OCI-LY7 (cell line): ENCODE data around the gene NCBP1. TPM values are rescaled to one million over a fixed set of nuclear protein-coding genes. Genes with fewer than 3 reads are reported as not detected.

Experiments used
- BruUV-seq: library from RNA; stranded (reverse); fragments of 400-500 nt; replicated peaks from 2 replicates; lab custom pipeline; 2021; lab: Mats Ljungman, UMichigan
- CTCF ChIA-PET: fragments of 300-600 bp; sonication (Branson Sonifier 250); formaldehyde crosslinking; loops from one replicate; lab custom pipeline; 2022; ENCODE audit warnings: antibody characterized with exemption; ENCODE audit not compliant: unreplicated experiment; lab: Charles Lee
- POLR2A ChIA-PET: fragments of 300-600 bp; sonication (Branson Sonifier 250); formaldehyde crosslinking; loops from one replicate; lab custom pipeline; 2022; ENCODE audit warnings: antibody characterized with exemption; lab: Charles Lee
- DNase-seq: peaks from one replicate; pipeline ENCODE4 v3.0.0-alpha.2; 2015; ENCODE audit warnings: low spot score
- H2AFZ ChIP-seq: fragments of 200-600 bp; sonication (generic), shearing (Covaris generic); 2 replicates; pipeline ENCODE4 v1.6.1; 2014; ENCODE audit warnings: mild to moderate bottlenecking, antibody characterized with exemption, low read length, moderate library complexity
- H3K27ac ChIP-seq: fragments of 200-600 bp; sonication (generic); 2 replicates; pipeline ENCODE4 v1.5.1; 2014; ENCODE audit warnings: mixed run types, low read depth, mild to moderate bottlenecking, moderate library complexity, low read length, inconsistent platforms; ENCODE audit not compliant: poor library complexity, severe bottlenecking
- H3K36me3 ChIP-seq: fragments of 200-600 bp; sonication (generic); 2 replicates; pipeline ENCODE4 v1.6.1; 2014; ENCODE audit warnings: mild to moderate bottlenecking, antibody characterized with exemption, low read length, moderate library complexity, mixed read lengths; ENCODE audit not compliant: insufficient read depth
- H3K4me1 ChIP-seq: fragments of 200-600 bp; sonication (generic); 2 replicates; pipeline ENCODE4 v1.5.1; 2014; ENCODE audit warnings: mild to moderate bottlenecking, low read length; ENCODE audit not compliant: insufficient read depth, poor library complexity, severe bottlenecking
- H3K4me2 ChIP-seq: fragments of 200-600 bp; sonication (generic); 2 replicates; pipeline ENCODE4 v1.6.1; 2014; ENCODE audit warnings: mild to moderate bottlenecking, low read length
- H3K4me3 ChIP-seq: fragments of 200-600 bp; sonication (generic); 2 replicates; pipeline ENCODE4 v1.5.1; 2014; ENCODE audit warnings: mild to moderate bottlenecking, low read depth, low read length; ENCODE audit not compliant: poor library complexity, severe bottlenecking
- H3K79me2 ChIP-seq: fragments of 200-600 bp; sonication (generic); 2 replicates; pipeline ENCODE4 v1.6.1; 2016; ENCODE audit warnings: low read depth, mild to moderate bottlenecking, low read length, moderate library complexity, mixed read lengths; ENCODE audit not compliant: insufficient read depth
- H3K9me2 ChIP-seq: fragments of 200-600 bp; sonication (generic); 2 replicates; pipeline ENCODE4 v1.6.1; 2016; ENCODE audit warnings: mild to moderate bottlenecking, low read length, mixed read lengths; ENCODE audit not compliant: insufficient read depth
- H3K9me3 ChIP-seq: fragments of 200-600 bp; sonication (generic); 2 replicates; pipeline ENCODE4 v1.6.1; 2014; ENCODE audit warnings: mild to moderate bottlenecking, mixed run types, low read length, mixed read lengths
- H4K20me1 ChIP-seq: fragments of 200-600 bp; sonication (generic); 2 replicates; pipeline ENCODE4 v1.6.1; 2014; ENCODE audit warnings: mild to moderate bottlenecking, antibody characterized with exemption, low read length, moderate library complexity, mixed read lengths; ENCODE audit not compliant: insufficient read depth
- CTCF ChIP-seq: fragments of 200-600 bp; sonication (generic); conservative IDR thresholded peaks from 2 replicates; pipeline ENCODE4 v1.5.1; 2014; ENCODE audit warnings: mild to moderate bottlenecking, antibody characterized with exemption, low read length, moderate library complexity, mixed read lengths
- EZH2phosphoT487 ChIP-seq: fragments of 200-600 bp; sonication (generic); IDR thresholded peaks from 2 replicates; pipeline ENCODE4 v1.6.1; 2018; ENCODE audit warnings: low read depth, borderline replicate concordance, mild to moderate bottlenecking, mixed run types, antibody characterized with exemption, low read length, moderate library complexity, mixed read lengths
- intact Hi-C: fragments of 100-400 bp; cut with micrococcal nuclease; formaldehyde crosslinking; loops from one replicate; pipeline ENCODE4 v1.10.0; 2022; ENCODE audit not compliant: unreplicated experiment
- total RNA-seq, 2 experiments: library from RNA; depleted of rRNA in 1 of 2; stranded (reverse); fragments of >200 nt in 1 of 2; shearing (Covaris generic) in 1 of 2; gene quantifications; 2 replicates each; pipeline ENCODE4 v1.2.3, GENCODE V29; 2014 to 2022

The NCBP1 gene
- total RNA-seq, 2 experiments from 2014 or later: 37.8 to 54.7 TPM

GRCh38 chr9:97604901-97605645 is 28.5 kb upstream of the NCBP1 start:
- ChIA-PET CTCF (no interaction called here), POLR2A (interaction anchor here (0.6 to 0.7 kb wide), 2 partner anchors 92 to 761 kb away, joined by 3 read pairs; partner anchors contain the start of gene XPA)
- Histone ChIP-seq H2AFZ (no peak overlapping the region), H3K9me2 (no peaks in the 10 kb centered on the region), H3K4me1 (no peaks in the 10 kb centered on the region), H3K79me2 (no peaks in the 10 kb centered on the region), H3K36me3 (peaks cover 80% of the 10 kb centered on the region), H4K20me1 (no peaks in the 10 kb centered on the region), H3K27ac (no peak overlapping the region), H3K4me3 (no peak overlapping the region), H3K4me2 (no peak overlapping the region), H3K9me3 (no peaks in the 10 kb centered on the region)
- no TSS peak for BruUV-seq
- intact Hi-C loops: no loop called here
- DNase-seq: no peak
- TF ChIP-seq CTCF (no peak), EZH2phosphoT487 (no peak)

GRCh38 chr9:97615439-97616072 is 18.1 kb upstream of the NCBP1 start:
- ChIA-PET POLR2A (interaction anchor here (0.6 to 2.8 kb wide), 5 partner anchors 10 to 820 kb away, joined by 3 to 9 read pairs (median 3); partner anchors contain the start of genes NCBP1 and TSTD2), CTCF (interaction anchor here (1.4 kb wide), 1 partner anchor 229 kb away, joined by 4 read pairs; no protein-coding TSS in a partner anchor)
- Histone ChIP-seq H3K4me2 (no peak overlapping the region), H3K79me2 (no peaks in the 10 kb centered on the region), H3K9me3 (0 out of 2 replicates have a peak, but pooled peaks cover 4% of the 10 kb centered on the region), H4K20me1 (no peaks in the 10 kb centered on the region; the same call in 1 of the 2 replicates), H3K36me3 (peaks cover 86% of the 10 kb centered on the region), H3K27ac (no peak overlapping the region), H3K4me3 (no peak overlapping the region), H3K9me2 (no peaks in the 10 kb centered on the region), H2AFZ (no peak overlapping the region), H3K4me1 (peaks cover 11% of the 10 kb centered on the region)
- BruUV-seq: no TSS peak
- TF ChIP-seq CTCF (peak; percentile 93), EZH2phosphoT487 (no peak)
- intact Hi-C loops: loop anchor here (1.0 to 5.0 kb wide), 4 partner anchors 147 to 759 kb away; partner anchors contain the start of gene TDRD7
- DNase-seq: peak; percentile 65
